NCI-H2227 (cell line): ENCODE data around the gene ADRA2B.
"Not testable (repeated sequence)": the region's sequence is repeated elsewhere in the genome, so short reads cannot be mapped to it uniquely, and the experiment has no call there.

Experiments
- DNase-seq: peaks from one replicate; lab custom pipeline; 2025; ENCODE audit not compliant: unreplicated experiment; lab: John Stamatoyannopoulos, UW

The ADRA2B gene

GRCh38 chr2:96071977-96072491, 44.3 kb downstream of the ADRA2B start:
- DNase-seq, result not testable (repeated sequence)

- DNase-seq, result not testable (repeated sequence)
Observed at GRCh38 chr2:96071087-96071976, 45.0 kb downstream of the ADRA2B start.

GRCh38 chr2:96070351-96070750, 46.0 kb downstream of the ADRA2B start:
- not testable (repeated sequence) for DNase-seq

GRCh38 chr2:96069878-96070277, 46.5 kb downstream of the ADRA2B start:
- DNase-seq, result not testable (repeated sequence)

- DNase-seq, result not testable (repeated sequence)
Observed at GRCh38 chr2:96067902-96068581, 48.3 kb downstream of the ADRA2B start.

GRCh38 chr2:96067098-96067660, 49.2 kb downstream of the ADRA2B start:
- not testable (repeated sequence) for DNase-seq

GRCh38 chr2:96066511-96066910, 49.9 kb downstream of the ADRA2B start:
- not testable (repeated sequence) for DNase-seq

- DNase-seq, result not testable (repeated sequence)
Observed at GRCh38 chr2:96065954-96066353, 50.4 kb downstream of the ADRA2B start.

- no peak for DNase-seq
Observed at GRCh38 chr2:96065381-96065930, 50.9 kb downstream of the ADRA2B start.

GRCh38 chr2:96064760-96065159, 51.6 kb downstream of the ADRA2B start:
- not testable (repeated sequence) for DNase-seq

- not testable (repeated sequence) for DNase-seq
Observed at GRCh38 chr2:96064047-96064675, 52.2 kb downstream of the ADRA2B start.

GRCh38 chr2:96063116-96063899, 53.1 kb downstream of the ADRA2B start:
- DNase-seq, result not testable (repeated sequence)
